Nephron progenitor cell (in vitro differentiated cells): Measurements from ENCODE around the gene ANKRD2.
"Not testable (repeated sequence)": the region's sequence is repeated elsewhere in the genome, so short reads cannot be mapped to it uniquely, and the experiment has no call there.

Experiments
- DNase-seq: peaks from one replicate; pipeline ENCODE4 v3.0.0; 2021
- H3K27ac Mint-ChIP-seq: 2 replicates; pipeline ENCODE4 v1.8.0; 2021; ENCODE audit warnings: mild to moderate bottlenecking, moderate library complexity, mixed read lengths
- H3K27me3 Mint-ChIP-seq: 2 replicates; pipeline ENCODE4 v1.8.0; 2021; ENCODE audit warnings: mild to moderate bottlenecking, low read depth, mixed read lengths; ENCODE audit not compliant: poor library complexity
- H3K36me3 Mint-ChIP-seq: 2 replicates; pipeline ENCODE4 v1.8.0; 2021; ENCODE audit warnings: low read depth, mixed read lengths
- H3K4me1 Mint-ChIP-seq: 2 replicates; pipeline ENCODE4 v1.8.0; 2021; ENCODE audit warnings: mixed read lengths
- H3K4me3 Mint-ChIP-seq: 2 replicates; pipeline ENCODE4 v1.8.0; 2021; ENCODE audit warnings: mild to moderate bottlenecking, moderate library complexity, mixed read lengths
- H3K9me3 Mint-ChIP-seq: 2 replicates; pipeline ENCODE4 v1.8.0; 2021; ENCODE audit warnings: mild to moderate bottlenecking, moderate library complexity, mixed read lengths
- CTCF ChIP-seq: fragments of 200-600 bp; sonication (generic); IDR thresholded peaks from 2 replicates; pipeline ENCODE4 v1.5.0; 2021; ENCODE audit warnings: antibody characterized with exemption

The ANKRD2 gene

GRCh38 chr10:97549587-97550322, 22.8 kb upstream of the ANKRD2 start:
- Mint-ChIP-seq H3K27me3 (peaks cover 10% of the 10 kb centered on the region), H3K36me3 (no peaks in the 10 kb centered on the region), H3K9me3 (peaks cover 1% of the 10 kb centered on the region), H3K4me1 (peaks cover 74% of the 10 kb centered on the region), H3K4me3 (peak overlapping the region; percentile 52), H3K27ac (peak overlapping the region; percentile 63)
- TF ChIP-seq CTCF: no peak
- peak; percentile 45 for DNase-seq

GRCh38 chr10:97550336-97551149, 22.0 kb upstream of the ANKRD2 start:
- no peaks in the 10 kb centered on the region for H3K36me3 Mint-ChIP-seq
- H3K27ac Mint-ChIP-seq: peak overlapping the region; percentile 63
- H3K27me3 Mint-ChIP-seq: peaks cover 8% of the 10 kb centered on the region
- TF ChIP-seq CTCF: no peak
- no peak for DNase-seq
- H3K4me1 Mint-ChIP-seq: peaks cover 66% of the 10 kb centered on the region
- H3K9me3 Mint-ChIP-seq: peaks cover 9% of the 10 kb centered on the region
- H3K4me3 Mint-ChIP-seq: peak overlapping the region; percentile 57

- Mint-ChIP-seq H3K27me3 (peaks cover 8% of the 10 kb centered on the region), H3K36me3 (no peaks in the 10 kb centered on the region), H3K9me3 (peaks cover 14% of the 10 kb centered on the region), H3K27ac (no peak overlapping the region), H3K4me1 (peaks cover 63% of the 10 kb centered on the region), H3K4me3 (no peak overlapping the region)
- TF ChIP-seq CTCF: no peak
- DNase-seq: no peak
These were observed 21.3 kb upstream of the ANKRD2 start for GRCh38 chr10:97551271-97551670.

- Mint-ChIP-seq H3K4me1 (peaks cover 40% of the 10 kb centered on the region), H3K4me3 (no peak overlapping the region), H3K36me3 (no peaks in the 10 kb centered on the region), H3K27ac (no peak overlapping the region), H3K9me3 (peaks cover 14% of the 10 kb centered on the region), H3K27me3 (peaks cover 8% of the 10 kb centered on the region)
- TF ChIP-seq CTCF: peak; percentile 61
- peak; percentile 74 for DNase-seq
These were observed 19.0 kb upstream of the ANKRD2 start for GRCh38 chr10:97553575-97554031.

- H3K27ac Mint-ChIP-seq, H3K27me3 Mint-ChIP-seq, H3K4me3 Mint-ChIP-seq, DNase-seq, H3K36me3 Mint-ChIP-seq: not testable (repeated sequence)
- peaks cover 14% of the 10 kb centered on the region for H3K9me3 Mint-ChIP-seq
- H3K4me1 Mint-ChIP-seq: peaks cover 32% of the 10 kb centered on the region
These were observed 18.2 kb upstream of the ANKRD2 start for GRCh38 chr10:97554336-97554735.

GRCh38 chr10:97555541-97555940, 17.0 kb upstream of the ANKRD2 start:
- H3K27ac Mint-ChIP-seq, H3K36me3 Mint-ChIP-seq, DNase-seq, H3K4me3 Mint-ChIP-seq, H3K27me3 Mint-ChIP-seq: not testable (repeated sequence)
- H3K9me3 Mint-ChIP-seq: peaks cover 20% of the 10 kb centered on the region
- H3K4me1 Mint-ChIP-seq: peaks cover 20% of the 10 kb centered on the region

GRCh38 chr10:97560731-97561381, 11.7 kb upstream of the ANKRD2 start:
- H3K27me3 Mint-ChIP-seq, DNase-seq, H3K4me3 Mint-ChIP-seq, H3K4me1 Mint-ChIP-seq: not testable (repeated sequence)
- H3K27ac Mint-ChIP-seq: peak overlapping the region; percentile 80
- H3K9me3 Mint-ChIP-seq: peaks cover 20% of the 10 kb centered on the region
- peaks cover 18% of the 10 kb centered on the region for H3K36me3 Mint-ChIP-seq

GRCh38 chr10:97561386-97562077, 11.0 kb upstream of the ANKRD2 start:
- DNase-seq, H3K4me1 Mint-ChIP-seq, H3K27me3 Mint-ChIP-seq, H3K4me3 Mint-ChIP-seq: not testable (repeated sequence)
- Mint-ChIP-seq H3K9me3 (peaks cover 19% of the 10 kb centered on the region), H3K36me3 (peaks cover 18% of the 10 kb centered on the region), H3K27ac (peak overlapping the region; percentile 80)

- not testable (repeated sequence) for H3K27ac Mint-ChIP-seq, H3K27me3 Mint-ChIP-seq, H3K4me1 Mint-ChIP-seq, DNase-seq, H3K4me3 Mint-ChIP-seq
- Mint-ChIP-seq H3K9me3 (peaks cover 19% of the 10 kb centered on the region), H3K36me3 (peaks cover 18% of the 10 kb centered on the region)
These were observed 10.2 kb upstream of the ANKRD2 start for GRCh38 chr10:97562329-97562728.
